ENCODE results near the gene PCDH8.

Gene PCDH8

GRCh38 chr13:52848455-52849195 lies at the start of gene PCDH8:
Gene PCDH8 (minus strand): TSS chr13:52848640. CDS start chr13:52848436, 204 bp downstream.
- no peak for DNase-seq

- DNase-seq, result no peak
Observed at GRCh38 chr13:52896827-52897659, 48.6 kb upstream of the PCDH8 start.

GRCh38 chr13:52894413-52894812 lies 46.0 kb upstream of the PCDH8 start:
- no peak for DNase-seq

GRCh38 chr13:52892925-52893324 lies 44.5 kb upstream of the PCDH8 start:
- DNase-seq, result no peak

GRCh38 chr13:52891706-52892105 lies 43.3 kb upstream of the PCDH8 start:
- DNase-seq, result no peak

GRCh38 chr13:52887165-52887564 lies 38.7 kb upstream of the PCDH8 start:
- DNase-seq, result no peak

- DNase-seq, result no peak
Observed at GRCh38 chr13:52885141-52885540, 36.7 kb upstream of the PCDH8 start.

GRCh38 chr13:52884429-52885010 lies 36.1 kb upstream of the PCDH8 start:
- no peak for DNase-seq

- DNase-seq, result no peak
Observed at GRCh38 chr13:52882785-52883184, 34.3 kb upstream of the PCDH8 start.

GRCh38 chr13:52879950-52880741 lies 31.7 kb upstream of the PCDH8 start:
- no peak for DNase-seq

GRCh38 chr13:52878831-52879230 lies 30.4 kb upstream of the PCDH8 start:
- no peak for DNase-seq

- DNase-seq, result no peak
Observed at GRCh38 chr13:52870143-52870542, 21.7 kb upstream of the PCDH8 start.

- DNase-seq, result no peak
Observed at GRCh38 chr13:52869621-52870020, 21.2 kb upstream of the PCDH8 start.

- DNase-seq, result no peak
Observed at GRCh38 chr13:52869050-52869449, 20.6 kb upstream of the PCDH8 start.

- DNase-seq, result no peak
Observed at GRCh38 chr13:52868190-52868589, 19.8 kb upstream of the PCDH8 start.

GRCh38 chr13:52864941-52865340 lies 16.5 kb upstream of the PCDH8 start:
- DNase-seq, result no peak

- no peak for DNase-seq
Observed at GRCh38 chr13:52862358-52863206, 14.1 kb upstream of the PCDH8 start.

GRCh38 chr13:52852444-52852843 lies 4.0 kb upstream of the PCDH8 start:
- no peak for DNase-seq

GRCh38 chr13:52851137-52851962 lies 2.9 kb upstream of the PCDH8 start:
- no peak for DNase-seq

GRCh38 chr13:52850396-52851136 lies 2.1 kb upstream of the PCDH8 start:
- DNase-seq, result peak in 1 of 2 donors; percentile 4

GRCh38 chr13:52850072-52850395 lies 1.6 kb upstream of the PCDH8 start:
- DNase-seq, result no peak

All from bone marrow (tissue), 2 donors.